Measurements from ENCODE around the gene CAPN10.

GRCh38 chr2:240631548-240632305 is 45.2 kb downstream of the CAPN10 start:
- TF ChIP-seq CTCF (IDR thresholded peaks at IDR 0.05), result no peak
- TF ChIP-seq POLR2A (IDR thresholded peaks at IDR 0.05), result no peak

Measured in vagina (tissue), 2 donors.